Measurements from ENCODE around the gene HYOU1. TPM values are rescaled to one million over a fixed set of nuclear protein-coding genes. Genes with fewer than 3 reads are reported as not detected.

Gene HYOU1
- total RNA-seq, 1 experiment from 2014 or later = 268 TPM

GRCh38 chr11:119087747-119088241 is 30.8 kb upstream of the HYOU1 start:
- no peaks in the 10 kb centered on the region for H3K9me3 ChIP-seq (ENCODE audit: control insufficient read depth, insufficient read depth, low read depth, low read length)
- in situ Hi-C loops (cut with HindIII; ENCODE audit: low pct_unique_long_range_greater_than_20kb, low sequenced_read_pairs) = no loop called here
- no peak overlapping the region for H3K27ac ChIP-seq (ENCODE audit: low read length)
- H3K4me3 ChIP-seq (ENCODE audit: low read depth in 2 of 2, low read length in 2 of 2) = no peak overlapping the region
- ATAC-seq (no peak), DNase-seq (ENCODE audit: low read depth, low spot score) (no peak)
- H3K36me3 ChIP-seq (ENCODE audit: control insufficient read depth, insufficient read depth, low read length) = no peaks in the 10 kb centered on the region; the same call in 1 of the 2 replicates
- H3K4me1 ChIP-seq (ENCODE audit: control insufficient read depth, insufficient read depth, low read length) = peaks cover 17% of the 10 kb centered on the region
- CTCF ChIA-PET = no interaction called here
- intact Hi-C loops (cut with micrococcal nuclease; ENCODE audit: unreplicated experiment) = no loop called here
- no peaks in the 10 kb centered on the region for H3K27me3 ChIP-seq (ENCODE audit: control insufficient read depth, insufficient read depth, low read length)
- POLR2A ChIA-PET = no interaction called here
- TF ChIP-seq TCF7L2 (IDR thresholded peaks at IDR 0.05; ENCODE audit: low read depth, low read length) = no peak
- no peak for TF ChIP-seq REST (IDR thresholded peaks at IDR 0.05; ENCODE audit: insufficient read depth in 1 of 2, low read depth in 2 of 2, low read length in 1 of 2)
- TF ChIP-seq POLR2AphosphoS5 (IDR thresholded peaks at IDR 0.05; ENCODE audit: low read depth, low read length) = no peak
- no peak for TF ChIP-seq CTCF (IDR thresholded peaks at IDR 0.05)
- no peak for TF ChIP-seq SIN3A (IDR thresholded peaks at IDR 0.05; ENCODE audit: borderline replicate concordance, insufficient read depth, low read depth, low read length)
- no TSS peak for BruUV-seq (replicated peaks)

GRCh38 chr11:119087123-119087522 is 30.1 kb upstream of the HYOU1 start:
- CTCF ChIA-PET = interaction anchor here (0.6 kb wide), 1 partner anchor 241 kb away, joined by 4 read pairs; no protein-coding TSS in a partner anchor
- no peak for DNase-seq (ENCODE audit: low read depth, low spot score)
- Histone ChIP-seq H3K9me3 (ENCODE audit: control insufficient read depth, insufficient read depth, low read depth, low read length) (no peaks in the 10 kb centered on the region), H3K27me3 (ENCODE audit: control insufficient read depth, insufficient read depth, low read length) (no peaks in the 10 kb centered on the region), H3K4me3 (ENCODE audit: low read depth in 2 of 2, low read length in 2 of 2) (no peak overlapping the region), H3K27ac (ENCODE audit: low read length) (no peak overlapping the region), H3K4me1 (ENCODE audit: control insufficient read depth, insufficient read depth, low read length) (peaks cover 10% of the 10 kb centered on the region), H3K36me3 (ENCODE audit: control insufficient read depth, insufficient read depth, low read length) (no peaks in the 10 kb centered on the region; the same call in 1 of the 2 replicates)
- POLR2A ChIA-PET = no interaction called here
- no TSS peak for BruUV-seq (replicated peaks)
- no peak for ATAC-seq
- intact Hi-C loops (cut with micrococcal nuclease; ENCODE audit: unreplicated experiment) = no loop called here
- in situ Hi-C loops (cut with HindIII; ENCODE audit: low pct_unique_long_range_greater_than_20kb, low sequenced_read_pairs) = no loop called here
- TF ChIP-seq CTCF (IDR thresholded peaks at IDR 0.05) (no peak), TCF7L2 (IDR thresholded peaks at IDR 0.05; ENCODE audit: low read depth, low read length) (no peak), POLR2AphosphoS5 (IDR thresholded peaks at IDR 0.05; ENCODE audit: low read depth, low read length) (no peak), REST (IDR thresholded peaks at IDR 0.05; ENCODE audit: insufficient read depth in 1 of 2, low read depth in 2 of 2, low read length in 1 of 2) (no peak), SIN3A (IDR thresholded peaks at IDR 0.05; ENCODE audit: borderline replicate concordance, insufficient read depth, low read depth, low read length) (no peak)
